T follicular helper cell (primary cell): ENCODE measurements around the gene EYA4.

Source experiments
- DNase-seq: peaks from one replicate; pipeline ENCODE4 v3.0.0-alpha.2; 2020; ENCODE audit warnings: low read depth

EYA4 gene

DNA sequence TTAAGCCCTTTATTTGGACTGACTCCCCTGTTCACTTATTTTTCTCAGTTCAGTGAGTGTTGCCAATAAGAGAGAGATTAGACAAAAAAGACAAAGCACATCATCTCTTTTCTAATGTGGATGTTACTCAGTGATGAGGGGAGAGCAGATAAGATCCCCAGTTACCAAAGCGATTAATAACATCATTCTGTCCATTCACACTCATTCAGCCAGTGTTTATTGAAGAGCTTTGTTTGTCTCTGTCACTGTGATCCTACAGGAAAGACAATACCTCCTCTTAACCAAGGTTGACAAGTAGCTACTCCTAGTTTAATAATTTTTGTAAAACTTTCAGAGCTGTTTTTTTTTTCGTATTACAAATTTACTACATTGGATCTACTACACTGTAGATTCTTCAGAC lies 163.0 kb downstream of the EYA4 start:
- no peak for DNase-seq

DNA sequence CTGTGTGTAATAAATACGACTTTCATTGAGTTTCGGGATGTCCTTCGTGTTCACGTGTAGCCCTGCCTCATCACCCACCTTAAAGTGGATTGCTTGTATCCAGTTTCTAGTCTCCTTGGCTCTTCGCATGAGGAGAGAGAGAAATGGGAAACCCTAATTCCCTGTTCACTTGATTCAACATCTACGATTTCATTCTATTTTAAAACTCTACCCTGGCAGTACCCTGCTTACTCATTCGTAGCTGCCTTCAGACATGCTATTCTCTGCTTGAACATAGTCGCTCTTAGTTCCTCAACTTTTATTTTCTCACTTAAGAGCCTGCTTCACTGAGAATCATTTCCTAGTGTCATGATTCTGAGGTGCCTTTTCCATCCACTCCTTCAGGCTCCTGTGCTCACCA lies 163.6 kb downstream of the EYA4 start:
- DNase-seq: no peak

DNA sequence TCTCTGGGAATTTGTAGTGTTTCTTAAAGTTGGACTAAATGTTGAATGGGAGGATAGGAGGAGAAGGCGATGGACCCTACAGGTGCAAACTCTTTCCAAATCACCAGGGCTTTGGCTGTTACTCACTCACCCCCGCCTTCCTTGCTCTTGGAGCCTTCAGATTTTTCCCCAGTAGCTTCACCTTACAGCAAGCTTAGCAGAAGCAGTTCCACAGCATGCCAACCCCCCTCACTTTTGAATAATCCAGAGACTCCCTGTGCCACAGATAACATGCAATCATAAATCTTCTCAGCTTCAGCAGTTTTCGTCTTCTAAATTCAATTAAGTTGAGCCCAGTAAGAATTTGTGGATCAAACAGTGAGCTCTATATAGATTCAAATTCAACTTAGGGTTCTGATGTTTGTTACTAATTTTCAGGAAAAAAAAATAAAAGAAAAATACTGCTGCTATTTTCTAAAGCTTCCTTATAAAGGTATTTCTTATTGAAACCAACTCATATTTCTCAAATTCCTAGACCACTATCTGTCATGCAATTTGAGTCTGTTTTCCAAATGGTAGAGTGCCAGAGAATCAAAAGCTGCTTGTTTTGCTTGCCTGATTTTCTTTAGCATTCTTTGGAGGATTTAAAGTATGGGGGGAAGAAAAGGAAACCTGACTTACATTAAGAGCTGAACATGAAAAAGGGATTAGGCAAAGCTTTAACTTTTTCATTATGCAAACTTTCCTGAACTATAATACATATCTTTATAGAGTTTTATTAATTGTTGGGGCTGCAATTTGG lies 166.4 kb downstream of the EYA4 start:
- no peak for DNase-seq

DNA sequence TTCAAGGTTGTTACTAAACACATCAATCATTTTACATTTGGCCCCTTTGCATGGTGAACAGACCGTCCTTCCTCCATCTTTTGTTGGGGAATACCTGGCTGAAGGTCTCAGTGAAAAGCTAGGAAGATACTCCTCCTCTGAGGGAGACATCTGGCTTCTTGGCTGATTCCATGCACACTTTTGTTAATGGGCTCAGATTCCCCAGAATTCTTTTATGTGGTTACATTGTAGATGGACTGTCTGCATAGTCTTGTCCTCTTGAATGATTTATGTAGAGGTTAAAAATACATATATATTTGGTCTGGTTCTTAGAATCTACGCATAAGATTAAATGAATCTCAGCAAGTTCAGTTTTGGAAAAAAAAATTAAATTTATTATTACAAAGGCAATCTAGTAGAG lies 167.0 kb downstream of the EYA4 start:
- DNase-seq: no peak

DNA sequence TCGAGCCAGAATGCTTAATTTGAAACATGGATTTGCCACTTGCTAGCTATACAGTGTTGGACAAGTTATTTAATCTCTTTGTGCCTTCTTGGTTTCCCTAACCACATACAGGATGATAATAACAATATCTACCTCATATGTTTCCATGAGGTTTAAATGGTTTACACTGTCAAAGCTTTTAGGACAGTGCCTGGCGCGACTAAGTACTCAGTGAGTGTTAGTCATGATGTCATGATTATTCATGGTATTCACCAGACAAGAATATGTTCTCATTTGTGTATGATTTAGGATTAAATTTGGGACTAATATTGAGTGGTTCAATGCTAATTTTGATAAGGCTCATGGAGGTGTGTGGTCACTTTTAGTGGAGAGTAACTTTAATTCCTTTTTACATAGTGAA lies 167.4 kb downstream of the EYA4 start:
- DNase-seq: no peak

DNA sequence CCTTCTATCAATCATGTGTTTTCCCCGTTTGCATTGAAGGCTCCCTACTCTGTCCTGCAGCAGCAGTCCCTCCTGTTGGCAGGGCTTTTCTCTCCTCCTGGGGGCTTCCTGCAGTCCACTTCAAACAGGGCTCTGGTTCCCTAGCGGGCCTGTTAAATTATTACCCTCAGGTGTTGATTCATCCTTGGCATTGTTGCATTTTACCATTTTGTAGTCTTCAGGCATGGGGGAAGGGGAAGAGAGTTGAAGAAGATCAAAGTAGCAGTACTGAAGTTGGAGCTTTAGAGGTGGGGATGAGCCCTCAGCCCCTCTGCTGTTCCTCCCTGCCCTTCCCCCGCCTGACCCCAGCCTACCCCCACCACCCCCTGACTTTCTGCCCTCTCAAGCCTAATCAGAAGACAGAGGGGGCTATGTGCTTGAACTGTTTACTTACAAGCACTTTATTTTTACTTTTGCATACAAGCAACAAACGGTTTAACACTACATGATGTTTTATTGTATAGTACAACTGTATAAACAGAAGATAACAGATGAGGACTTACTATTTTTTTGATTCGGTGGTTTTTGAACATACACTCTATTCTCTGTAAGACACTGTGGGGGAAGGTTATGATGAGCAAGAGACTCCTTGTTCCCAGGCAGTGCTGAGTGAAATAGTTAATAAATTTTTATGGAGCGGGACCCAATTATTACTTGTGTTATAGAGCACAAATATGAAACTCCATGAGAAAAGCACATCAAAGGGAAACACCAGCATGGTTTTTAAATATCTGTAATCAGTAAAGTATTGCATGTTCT lies 169.7 kb downstream of the EYA4 start:
- DNase-seq: no peak

DNA sequence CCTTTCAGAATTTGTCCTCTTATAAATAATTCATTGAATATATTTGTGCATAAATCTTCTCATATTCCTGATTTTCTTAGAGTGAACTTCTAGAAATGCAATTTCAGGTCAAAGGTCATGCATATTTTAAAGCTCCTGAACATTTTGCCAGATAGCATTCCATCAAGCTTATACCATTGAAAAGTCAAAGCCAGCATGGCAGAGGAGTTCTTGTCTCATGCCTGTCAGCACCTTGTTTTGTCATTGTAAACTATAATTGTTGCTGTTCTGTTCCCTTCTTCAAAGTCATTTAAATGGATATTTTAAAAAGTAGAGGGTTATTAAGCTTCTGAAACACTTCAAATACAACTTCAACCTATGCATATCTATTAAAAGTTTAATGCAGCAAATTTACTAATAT lies 170.6 kb downstream of the EYA4 start:
- no peak for DNase-seq

DNA sequence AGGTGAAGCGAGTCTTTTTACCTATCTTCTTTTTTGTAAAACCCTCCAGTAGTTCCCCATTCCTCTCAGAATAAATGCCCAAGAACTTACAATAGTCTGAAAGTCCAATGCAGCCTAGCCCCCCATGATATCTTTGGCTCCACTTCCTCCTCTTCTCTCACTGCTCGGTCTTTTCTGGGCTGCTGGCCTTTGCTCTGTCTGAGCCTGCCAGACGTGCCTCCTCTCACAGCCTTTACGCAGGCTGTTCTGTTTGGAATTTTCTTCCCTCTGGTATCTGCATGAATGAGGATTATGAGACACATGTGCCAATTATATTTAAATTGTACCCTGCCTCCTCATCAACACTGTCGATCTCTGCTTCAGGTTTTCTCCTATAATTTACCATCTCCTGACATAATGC lies 174.1 kb downstream of the EYA4 start:
- DNase-seq: no peak

DNA sequence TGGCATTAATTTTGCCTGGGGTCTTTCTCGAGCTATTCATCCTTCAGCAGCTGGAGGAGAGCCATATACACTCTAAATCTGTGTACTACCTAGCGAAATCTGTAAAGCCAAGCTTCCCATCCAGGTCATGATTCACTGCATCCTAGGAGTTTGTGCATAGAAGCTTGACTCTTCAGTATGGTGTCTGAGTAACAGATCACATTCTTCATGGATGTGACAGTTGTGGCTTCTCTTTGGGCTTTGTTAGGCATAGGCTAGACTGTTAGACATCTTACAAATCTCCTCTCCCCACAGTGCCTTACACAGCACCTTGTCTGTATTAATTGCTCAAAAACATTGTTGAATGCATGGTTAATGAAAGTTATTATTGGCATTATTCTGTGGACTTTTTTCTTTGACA lies 177.0 kb downstream of the EYA4 start:
- no peak for DNase-seq

DNA sequence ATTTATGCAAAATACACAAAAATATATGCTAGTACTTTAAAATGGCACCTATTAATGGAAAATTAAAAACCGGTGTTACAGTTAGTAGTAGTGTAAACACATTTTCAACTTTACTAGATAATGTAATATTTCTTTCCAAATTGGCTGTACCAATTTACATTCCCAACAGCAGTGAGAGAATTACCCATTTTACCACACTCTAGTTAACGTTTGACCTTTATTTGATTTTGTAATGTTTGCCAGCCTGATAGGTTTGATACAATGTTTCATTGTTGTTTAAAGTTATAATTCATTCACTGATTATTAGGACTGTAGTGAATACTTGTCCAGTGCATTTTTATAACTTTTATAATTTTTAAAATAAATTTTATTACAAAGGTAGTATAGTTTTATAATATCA lies 182.1 kb downstream of the EYA4 start:
- no peak for DNase-seq

DNA sequence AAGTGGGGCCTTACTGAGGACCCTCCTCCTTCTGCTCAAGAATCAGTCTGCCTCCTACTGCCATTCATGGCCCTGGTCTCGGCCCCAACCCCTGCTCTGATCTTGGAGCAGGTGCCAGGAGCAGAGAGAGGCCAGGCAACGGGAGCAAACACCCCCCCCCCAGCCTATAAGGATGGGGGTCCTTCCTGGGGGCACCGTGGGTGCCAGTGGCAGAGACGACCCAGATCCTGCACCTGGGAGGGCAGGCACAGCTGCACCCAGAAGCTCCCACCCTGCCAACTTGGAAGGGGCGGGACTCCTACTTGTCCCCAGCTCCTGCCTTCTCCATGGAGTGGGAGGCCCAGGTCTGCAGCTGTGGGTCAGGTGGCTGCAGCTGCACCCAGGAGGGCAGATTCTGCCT lies 183.2 kb downstream of the EYA4 start:
- DNase-seq: no peak

DNA sequence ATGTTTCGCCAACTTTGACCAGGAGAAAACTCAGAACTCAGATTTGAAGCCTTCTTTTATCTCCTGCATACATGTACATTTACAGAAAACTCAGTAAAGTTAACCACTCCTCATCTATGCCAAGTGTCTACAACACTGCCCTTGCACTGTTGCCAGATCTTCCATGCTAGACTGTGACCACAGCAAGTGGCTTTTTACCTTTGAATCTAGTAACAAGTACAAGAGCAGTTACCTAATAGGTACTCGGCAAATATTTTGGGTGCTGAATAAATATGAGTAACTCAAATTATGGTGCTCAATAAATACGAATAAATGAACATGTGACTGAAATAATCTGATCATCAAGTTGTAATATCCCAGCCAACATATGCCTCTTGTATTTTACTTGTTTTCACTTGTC lies 184.9 kb downstream of the EYA4 start:
- no peak for DNase-seq

DNA sequence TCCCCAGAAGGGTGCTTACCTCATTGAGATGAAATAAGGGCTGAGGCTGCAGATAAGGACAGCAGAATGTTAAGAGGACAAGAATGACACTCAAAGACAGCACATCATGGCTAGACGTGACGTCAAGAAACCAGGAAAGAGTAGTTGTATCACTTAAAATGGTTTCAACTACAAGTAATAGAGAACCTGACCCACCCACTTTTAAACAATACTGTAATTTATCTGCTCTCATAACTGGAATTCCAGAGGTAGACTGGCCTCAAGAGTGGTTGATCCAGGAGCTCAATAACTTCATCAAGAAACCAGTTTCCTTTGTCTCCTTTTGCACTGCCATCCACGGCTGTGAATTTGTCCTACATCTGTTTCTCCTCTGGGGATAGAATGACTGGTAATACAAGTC lies 187.1 kb downstream of the EYA4 start:
- DNase-seq: no peak

DNA sequence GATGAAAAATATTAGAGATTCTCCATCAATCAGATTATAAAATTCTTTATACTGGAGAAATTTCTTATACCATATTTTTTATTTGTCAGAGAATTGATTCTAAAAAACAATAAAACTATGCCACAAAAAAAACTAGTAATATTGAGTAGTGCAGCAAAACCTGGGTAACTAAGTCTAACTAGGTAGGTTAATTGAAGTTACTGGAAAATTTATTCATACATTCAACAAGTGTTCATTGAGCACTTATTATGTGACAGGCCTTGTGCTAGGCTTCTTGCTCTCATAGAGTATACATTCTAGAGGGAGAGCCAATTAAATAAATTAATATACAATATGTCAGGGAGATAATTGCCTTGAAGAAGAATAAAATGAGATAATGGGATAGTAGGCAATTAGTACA lies 189.4 kb downstream of the EYA4 start:
- DNase-seq: no peak

DNA sequence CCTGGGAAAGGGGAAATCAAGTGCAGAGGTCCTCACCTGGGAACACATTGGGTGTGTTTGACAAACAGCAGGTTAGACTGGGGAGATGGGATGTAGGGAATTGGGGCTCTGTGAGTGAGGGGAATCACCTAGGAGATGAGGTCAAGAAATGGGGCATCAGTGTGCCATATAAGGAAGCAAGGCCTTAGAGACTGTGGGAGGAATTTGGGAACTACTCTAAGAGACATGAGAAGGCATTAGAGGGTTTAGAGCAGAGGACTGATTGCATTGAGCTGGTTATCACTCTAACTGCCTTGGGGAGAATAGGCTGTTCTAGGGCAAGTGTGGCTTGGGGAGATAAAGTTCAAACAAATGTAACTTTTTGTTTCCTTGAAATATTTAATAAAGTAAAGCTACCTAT lies 189.9 kb downstream of the EYA4 start:
- no peak for DNase-seq

DNA sequence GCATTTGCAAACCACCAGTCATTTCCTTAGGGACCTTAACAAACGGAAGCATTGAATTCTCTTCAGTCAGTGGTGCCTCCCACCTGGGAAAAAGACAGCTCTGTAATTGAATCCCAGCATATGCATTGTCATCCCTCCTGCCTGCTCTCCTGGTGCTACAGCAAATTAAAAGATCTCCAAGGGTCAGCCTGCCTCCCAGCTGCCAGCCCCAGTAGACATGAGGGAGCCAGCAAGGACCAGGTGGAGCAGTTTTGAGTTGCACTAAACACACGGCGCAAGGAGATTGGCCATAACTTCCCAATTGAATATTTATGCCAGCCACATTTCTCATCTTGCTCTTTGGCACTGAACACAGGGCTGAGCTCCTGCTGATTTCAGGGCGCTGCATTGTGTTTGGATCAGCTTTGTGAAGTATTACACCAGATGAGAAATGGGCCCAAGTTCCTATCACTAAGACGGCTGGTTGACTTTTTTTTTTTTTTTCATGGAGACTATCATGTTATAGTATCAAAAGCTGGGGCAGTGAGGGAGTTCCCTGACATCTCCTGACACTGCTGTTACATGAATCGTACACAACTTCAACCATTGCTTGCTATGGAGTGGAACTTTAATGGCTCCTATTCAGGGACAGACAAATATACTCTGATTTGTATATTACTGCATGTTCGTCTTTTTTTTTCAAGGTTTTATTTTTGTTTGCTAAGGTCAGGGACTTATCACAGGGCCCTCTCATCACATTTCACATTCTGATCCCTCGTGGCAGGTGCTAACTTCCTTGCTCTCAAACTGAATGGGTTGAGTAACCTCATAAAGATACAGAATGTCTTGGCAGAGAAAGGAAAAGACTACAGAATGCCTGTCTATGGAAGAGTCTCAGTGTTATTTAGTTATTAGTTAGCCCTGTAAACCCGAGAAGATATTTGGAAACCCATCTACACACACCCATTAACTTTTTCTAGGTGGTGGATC lies 191.1 kb downstream of the EYA4 start:
- DNase-seq: no peak

DNA sequence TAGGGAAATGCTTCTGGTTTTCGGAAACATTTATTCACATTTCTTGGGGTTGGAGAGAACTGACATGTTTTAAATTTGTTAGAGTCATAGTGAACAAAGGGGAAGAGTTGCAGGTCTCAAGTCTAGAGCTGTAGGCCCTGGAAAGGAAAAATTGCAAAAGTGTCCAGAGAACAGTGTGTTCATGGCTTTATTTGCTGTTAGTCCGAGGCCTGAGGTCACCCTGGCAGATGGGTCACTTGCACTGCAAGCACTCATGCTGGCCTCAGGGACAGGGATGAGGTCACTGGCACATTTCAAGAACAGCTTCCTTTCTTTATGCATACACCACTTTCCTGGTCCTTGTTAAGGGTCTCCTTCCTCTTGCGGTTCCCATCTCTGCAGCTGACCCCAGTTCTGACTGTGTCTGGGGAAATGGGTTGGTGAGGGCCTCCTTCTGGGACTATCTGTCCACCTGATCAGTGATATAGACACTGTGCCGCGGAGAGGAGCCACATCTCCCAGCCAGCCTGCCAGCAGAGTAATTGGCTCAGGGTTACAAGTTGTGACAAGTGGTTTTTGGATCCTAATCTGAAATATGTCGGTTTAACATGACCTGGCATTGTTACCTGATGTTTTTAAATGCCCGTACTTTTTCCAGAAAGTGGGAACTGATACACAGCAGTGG lies 194.0 kb downstream of the EYA4 start:
- no peak for DNase-seq

DNA sequence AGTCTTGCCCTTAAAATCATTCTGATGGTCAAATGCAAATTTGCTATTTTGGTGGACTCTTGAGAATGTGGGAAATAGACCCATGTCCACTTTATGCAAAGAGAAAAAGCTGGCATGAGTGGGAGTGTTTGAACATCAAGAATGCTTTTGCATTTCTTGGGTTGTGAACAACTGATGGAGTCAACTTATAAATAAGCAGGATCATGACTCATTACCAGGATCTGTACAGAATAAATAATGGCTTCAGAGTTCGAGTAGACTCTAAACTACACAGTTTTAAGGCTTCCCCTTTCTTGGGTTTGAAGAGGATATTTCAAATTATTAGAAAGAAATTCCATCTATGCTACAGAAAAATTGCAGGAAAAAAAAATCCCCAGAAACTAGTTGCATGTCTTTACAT lies 195.5 kb downstream of the EYA4 start:
- DNase-seq: no peak

DNA sequence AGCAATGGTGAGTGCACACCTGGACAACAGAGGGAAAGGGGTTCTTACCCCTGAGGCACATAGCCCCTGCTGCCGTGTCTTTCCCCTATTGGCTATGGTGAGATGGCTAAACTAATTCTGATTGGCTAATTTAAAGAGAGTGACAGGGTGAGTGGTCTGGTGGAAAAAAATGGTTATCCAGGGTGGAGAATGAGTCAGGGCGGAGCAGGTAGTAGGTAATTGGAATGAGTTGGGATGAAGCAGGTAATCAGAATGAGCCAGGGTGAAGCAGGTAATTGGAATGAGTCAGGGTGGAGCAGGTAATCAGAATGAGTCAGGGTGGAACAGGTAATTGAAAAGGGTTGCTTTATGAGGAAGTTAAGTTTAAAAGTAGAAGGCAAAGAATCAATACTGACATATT lies 200.3 kb downstream of the EYA4 start:
- DNase-seq: no peak

DNA sequence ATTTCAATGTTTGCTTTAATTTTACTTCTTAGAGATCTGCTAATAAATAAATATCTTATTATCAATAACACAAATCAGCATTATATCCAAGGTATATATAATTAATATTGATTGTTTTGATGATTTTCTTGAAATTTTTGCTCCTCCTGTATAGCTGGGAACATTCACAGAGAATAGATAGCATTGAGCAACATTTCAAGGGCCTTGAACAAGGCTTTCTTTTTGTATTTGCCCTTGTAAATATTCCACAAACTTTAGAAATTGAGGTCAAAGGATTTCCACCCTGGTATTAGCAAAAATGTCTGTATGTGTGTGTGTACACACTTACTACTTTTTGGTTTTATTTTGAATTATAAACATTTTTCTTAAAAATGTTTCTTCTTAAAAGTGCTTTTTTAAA lies 205.6 kb downstream of the EYA4 start:
- no peak for DNase-seq

DNA sequence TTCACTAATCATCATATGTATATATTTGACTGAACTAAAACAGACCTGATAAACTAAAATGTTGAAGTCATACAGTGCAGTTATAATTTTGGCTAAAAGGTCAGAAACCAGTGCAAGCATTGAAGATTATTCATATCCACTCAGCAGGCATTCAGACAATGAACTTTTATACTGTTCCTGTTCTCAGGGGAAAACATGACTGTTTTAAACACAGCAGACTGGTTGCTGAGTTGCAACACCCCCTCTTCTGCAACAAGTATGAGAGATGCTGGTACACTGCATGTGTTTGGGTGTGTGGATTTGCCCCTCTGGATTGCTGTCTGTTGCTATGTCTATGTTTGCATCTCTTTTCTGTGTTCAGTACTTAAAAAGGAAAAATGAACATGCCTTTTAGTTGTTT lies 206.8 kb downstream of the EYA4 start:
- DNase-seq: no peak

DNA sequence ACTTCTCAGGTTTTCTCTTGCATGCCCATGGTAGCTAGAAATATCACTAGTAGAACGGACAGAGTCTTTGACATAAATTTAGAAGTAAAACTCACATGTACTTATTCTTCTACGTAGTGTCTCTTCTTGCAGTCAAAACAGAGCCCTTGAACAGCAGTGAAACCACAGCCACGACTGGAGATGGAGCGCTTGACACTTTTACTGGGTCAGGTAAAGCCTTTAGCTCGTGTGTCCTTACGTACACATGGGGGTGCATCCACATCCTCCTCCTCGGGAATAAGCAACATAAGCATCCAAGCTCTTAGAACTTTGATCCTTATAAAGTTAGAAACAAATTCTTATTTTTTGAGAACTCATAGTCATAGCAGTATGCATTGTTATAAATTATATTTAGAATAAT lies 215.3 kb downstream of the EYA4 start:
- DNase-seq: no peak
